Astrocyte of the cerebellum (primary cell): ENCODE measurements around the gene RHEB.

Experiments
- DNase-seq: peaks from one replicate; pipeline ENCODE4 v3.0.0-alpha.2; 2011; ENCODE audit warnings: low read depth
- H3K4me3 ChIP-seq: 2 replicates; pipeline ENCODE4 v1.5.1; 2011; ENCODE audit warnings: mild to moderate bottlenecking, low read depth, low read length, moderate library complexity
- CTCF ChIP-seq: IDR thresholded peaks from 2 replicates; pipeline ENCODE4 v1.5.1; 2012; ENCODE audit warnings: low read length, low read depth, moderate library complexity, mild to moderate bottlenecking; ENCODE audit errors: missing control alignments
- in situ Hi-C: cut with HindIII; loops from 2 replicates; pipeline ENCODE4 v1.10.0; 2017; ENCODE audit warnings: low sequenced_read_pairs

The RHEB gene

GRCh38 chr7:151454305-151454704, 65.4 kb downstream of the RHEB start:
- in situ Hi-C loops: no loop called here
- H3K4me3 ChIP-seq: no peak overlapping the region
- TF ChIP-seq CTCF: no peak
- no peak for DNase-seq

GRCh38 chr7:151453326-151453791, 66.3 kb downstream of the RHEB start:
- no peak for DNase-seq
- no peak for TF ChIP-seq CTCF
- in situ Hi-C loops: no loop called here
- H3K4me3 ChIP-seq: no peak overlapping the region

GRCh38 chr7:151452680-151453325, 66.9 kb downstream of the RHEB start:
- no peak for DNase-seq
- H3K4me3 ChIP-seq: no peak overlapping the region
- in situ Hi-C loops: no loop called here
- TF ChIP-seq CTCF: no peak

GRCh38 chr7:151451626-151452571, 67.8 kb downstream of the RHEB start:
- no peak overlapping the region for H3K4me3 ChIP-seq
- no peak for TF ChIP-seq CTCF
- no peak for DNase-seq
- in situ Hi-C loops: no loop called here

GRCh38 chr7:151451156-151451555, 68.5 kb downstream of the RHEB start:
- TF ChIP-seq CTCF: no peak
- in situ Hi-C loops: no loop called here
- DNase-seq: no peak
- H3K4me3 ChIP-seq: no peak overlapping the region

GRCh38 chr7:151449990-151450389, 69.7 kb downstream of the RHEB start:
- in situ Hi-C loops: loop anchor here (5.0 kb wide), 1 partner anchor 83 kb away; no protein-coding TSS in a partner anchor
- TF ChIP-seq CTCF: no peak
- no peak overlapping the region for H3K4me3 ChIP-seq
- no peak for DNase-seq
